Subcutaneous abdominal adipose tissue (tissue), 5 donors: ENCODE data around the gene CHSY1.

Experiments used
- H3K27ac ChIP-seq: one replicate; pipeline ENCODE4 v1.7.0; 2013; ENCODE audit warnings: low read depth, mild to moderate bottlenecking, inconsistent platforms, low read length, moderate library complexity
- H3K27me3 ChIP-seq, 5 donors: one replicate each; pipeline ENCODE4 v1.7.0; 2013; ENCODE audit warnings: low read length in 5 of 5, inconsistent platforms in 1 of 5; ENCODE audit not compliant: control insufficient read depth in 5 of 5, insufficient read depth in 4 of 5
- H3K36me3 ChIP-seq, 5 donors: one replicate each; pipeline ENCODE4 v1.7.0; 2013; ENCODE audit warnings: low read length in 5 of 5; ENCODE audit not compliant: control insufficient read depth in 5 of 5, insufficient read depth in 5 of 5
- H3K4me1 ChIP-seq, 5 donors: one replicate each; pipeline ENCODE4 v1.7.0; 2013; ENCODE audit warnings: low read length in 5 of 5, mild to moderate bottlenecking in 3 of 5, moderate library complexity in 1 of 5; ENCODE audit not compliant: control insufficient read depth in 5 of 5, insufficient read depth in 5 of 5
- H3K4me3 ChIP-seq, 5 donors: one replicate each; pipeline ENCODE4 v1.7.0; 2013; ENCODE audit warnings: low read length in 5 of 5, low read depth in 1 of 5
- H3K9ac ChIP-seq, 5 donors: one replicate each; pipeline ENCODE4 v1.7.0; 2013; ENCODE audit warnings: low read length in 5 of 5, mild to moderate bottlenecking in 4 of 5, moderate library complexity in 3 of 5
- H3K9me3 ChIP-seq, 5 donors: one replicate each; pipeline ENCODE4 v1.7.0; 2013; ENCODE audit warnings: low read length in 5 of 5; ENCODE audit not compliant: control insufficient read depth in 5 of 5
- donor health status: healthy.
- donor health status: healthy.
- donor health status: healthy.
- donor health status: healthy.
- donor health status: healthy.

Gene CHSY1

DNA sequence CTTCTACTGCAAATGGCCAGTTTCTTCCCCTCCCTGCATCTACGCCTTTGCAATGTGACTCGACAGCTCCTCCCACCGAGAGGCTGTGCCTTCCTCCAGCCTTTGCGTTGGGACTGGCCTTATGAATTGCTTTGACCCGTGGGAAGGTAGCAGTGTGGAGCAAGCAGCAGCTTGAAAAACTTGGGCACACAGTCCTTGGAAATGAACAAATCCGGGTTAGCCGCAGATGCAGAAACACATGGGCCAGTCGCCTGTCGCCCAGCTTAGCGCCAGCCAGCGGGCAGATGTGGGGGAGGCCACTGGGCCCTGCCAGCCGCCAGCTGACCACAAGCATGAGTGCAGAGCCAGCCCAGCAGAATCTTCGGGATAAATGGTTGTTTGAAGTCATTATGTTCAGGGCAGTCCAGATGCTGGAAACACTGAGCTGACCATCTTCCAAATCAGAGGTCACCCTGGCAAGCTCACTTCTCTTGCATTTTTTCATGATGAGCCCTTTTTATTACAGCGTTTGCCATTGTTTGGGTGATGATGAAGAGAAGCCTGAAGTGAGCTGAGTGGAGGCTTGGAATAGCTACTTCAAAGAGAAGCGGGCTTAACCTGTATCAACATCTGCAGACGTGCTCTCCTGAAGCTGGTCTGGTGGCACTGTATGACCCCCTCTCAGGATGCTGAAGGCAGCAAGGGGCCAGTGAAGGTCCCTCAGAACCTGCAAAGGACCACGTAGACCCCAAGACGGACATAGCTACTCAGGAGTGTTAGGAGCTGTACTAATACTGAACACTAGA, 15.7 kb upstream of the CHSY1 start:
- no peaks in the 10 kb centered on the region for H3K9me3 ChIP-seq
- peaks cover 7 to 29% (median 27%) of the 10 kb centered on the region in 5 donors for H3K4me1 ChIP-seq
- no peak overlapping the region for H3K9ac ChIP-seq
- peak overlapping the region; percentile 20 for H3K27ac ChIP-seq
- peak overlapping the region in 4 of 5 donors; percentile 4 to 41 (median 27) for H3K4me3 ChIP-seq
- H3K36me3 ChIP-seq: peaks cover 14 to 38% (median 32%) of the 10 kb centered on the region in 5 donors
- no peaks in the 10 kb centered on the region for H3K27me3 ChIP-seq

- no peaks in the 10 kb centered on the region for H3K27me3 ChIP-seq
- H3K4me1 ChIP-seq: peaks cover 7 to 29% (median 27%) of the 10 kb centered on the region in 5 donors
- no peaks in the 10 kb centered on the region for H3K9me3 ChIP-seq
- peak overlapping the region in 4 of 5 donors; percentile 4 to 41 (median 27) for H3K4me3 ChIP-seq
- H3K9ac ChIP-seq: peak overlapping the region in 1 of 5 donors; percentile 4
- no peak overlapping the region for H3K27ac ChIP-seq
- peaks cover 10 to 30% (median 25%) of the 10 kb centered on the region in 5 donors for H3K36me3 ChIP-seq
These were observed 14.9 kb upstream of the CHSY1 start for GRCh38 chr15:101266787-101267186.

- no peak overlapping the region for H3K9ac ChIP-seq
- H3K4me3 ChIP-seq: no peak overlapping the region
- H3K27me3 ChIP-seq: no peaks in the 10 kb centered on the region
- peaks cover 5 to 23% (median 17%) of the 10 kb centered on the region in 5 donors for H3K36me3 ChIP-seq
- H3K9me3 ChIP-seq: no peaks in the 10 kb centered on the region
- H3K27ac ChIP-seq: no peak overlapping the region
- peaks cover 7 to 29% (median 27%) of the 10 kb centered on the region in 5 donors for H3K4me1 ChIP-seq
These were observed 14.2 kb upstream of the CHSY1 start for GRCh38 chr15:101266034-101266433.

DNA sequence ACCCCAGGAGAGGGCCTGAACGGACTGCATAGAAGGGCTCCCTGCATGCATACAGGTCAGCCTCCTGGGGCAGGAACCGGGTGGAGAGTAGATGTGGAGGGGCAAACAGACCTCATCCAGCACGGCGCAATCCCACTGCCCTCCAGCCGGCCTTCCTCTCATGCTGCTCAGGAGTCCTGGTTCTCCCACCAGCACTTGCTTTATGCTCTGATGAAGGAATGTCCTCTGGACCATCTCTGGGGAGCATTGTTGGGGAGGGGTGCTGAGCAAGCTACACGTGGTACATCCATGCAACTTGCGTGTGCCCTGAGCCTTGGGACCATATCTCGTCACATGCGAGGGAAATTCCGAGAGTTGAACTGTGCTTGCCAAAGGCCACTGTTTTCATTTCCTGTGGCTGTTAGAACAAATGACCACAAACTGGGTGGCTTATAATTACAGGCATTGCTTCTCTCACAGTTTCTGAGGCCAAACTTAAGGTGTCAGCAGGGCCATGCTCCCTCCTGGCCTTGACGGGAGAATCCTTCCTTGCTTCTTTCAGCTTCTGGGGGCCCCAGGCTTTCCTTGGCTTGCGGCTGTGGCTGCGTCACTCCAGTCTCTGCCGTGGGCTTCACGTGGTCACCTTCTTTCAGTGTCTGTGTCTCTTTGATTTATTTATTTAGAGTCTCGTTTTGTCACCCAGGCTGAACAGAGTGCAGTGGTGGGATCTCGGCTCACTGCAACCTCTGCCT, 13.2 kb upstream of the CHSY1 start:
- Histone ChIP-seq H3K4me3 (no peak overlapping the region), H3K4me1 (peaks cover 7 to 29% (median 27%) of the 10 kb centered on the region in 5 donors), H3K9ac (no peak overlapping the region), H3K36me3 (peaks cover 0 to 14% (median 9%) of the 10 kb centered on the region in 5 donors), H3K27ac (no peak overlapping the region), H3K27me3 (no peaks in the 10 kb centered on the region), H3K9me3 (no peaks in the 10 kb centered on the region)

DNA sequence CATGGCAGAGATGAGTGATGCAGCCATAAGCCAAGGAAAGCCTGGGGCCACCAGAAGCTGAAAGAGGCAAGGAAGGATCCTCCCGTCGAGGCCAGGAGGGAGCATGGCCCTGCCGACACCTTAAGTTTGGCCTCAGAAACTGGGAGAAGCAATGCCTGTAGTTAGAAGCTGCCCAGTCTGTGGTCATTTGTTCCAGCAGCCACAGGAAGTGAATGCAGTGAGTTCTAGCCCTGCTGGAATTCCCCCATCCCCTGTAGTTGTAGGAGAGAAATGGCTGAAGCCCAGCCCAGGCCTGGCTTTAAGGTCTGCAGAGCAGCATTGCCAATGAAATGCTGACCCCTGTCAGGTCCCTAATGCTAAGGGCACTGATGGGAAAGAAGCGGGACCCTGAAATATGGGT, 12.2 kb upstream of the CHSY1 start:
- no peaks in the 10 kb centered on the region for H3K9me3 ChIP-seq
- no peaks in the 10 kb centered on the region for H3K27me3 ChIP-seq
- peaks cover 0 to 4% (median 1%) of the 10 kb centered on the region in 5 donors for H3K36me3 ChIP-seq
- no peak overlapping the region for H3K9ac ChIP-seq
- H3K4me1 ChIP-seq: peaks cover 7 to 29% (median 27%) of the 10 kb centered on the region in 5 donors
- no peak overlapping the region for H3K4me3 ChIP-seq
- no peak overlapping the region for H3K27ac ChIP-seq

- no peak overlapping the region for H3K27ac ChIP-seq
- no peaks in the 10 kb centered on the region for H3K36me3 ChIP-seq
- no peak overlapping the region for H3K4me3 ChIP-seq
- H3K4me1 ChIP-seq: peaks cover 7 to 27% (median 22%) of the 10 kb centered on the region in 5 donors
- H3K9ac ChIP-seq: no peak overlapping the region
- H3K9me3 ChIP-seq: no peaks in the 10 kb centered on the region
- no peaks in the 10 kb centered on the region for H3K27me3 ChIP-seq
These were observed 10.7 kb upstream of the CHSY1 start for GRCh38 chr15:101262551-101262950.

GRCh38 chr15:101258238-101259144, 6.6 kb upstream of the CHSY1 start:
- Histone ChIP-seq H3K27me3 (no peaks in the 10 kb centered on the region), H3K4me3 (no peak overlapping the region), H3K9ac (no peak overlapping the region)

DNA sequence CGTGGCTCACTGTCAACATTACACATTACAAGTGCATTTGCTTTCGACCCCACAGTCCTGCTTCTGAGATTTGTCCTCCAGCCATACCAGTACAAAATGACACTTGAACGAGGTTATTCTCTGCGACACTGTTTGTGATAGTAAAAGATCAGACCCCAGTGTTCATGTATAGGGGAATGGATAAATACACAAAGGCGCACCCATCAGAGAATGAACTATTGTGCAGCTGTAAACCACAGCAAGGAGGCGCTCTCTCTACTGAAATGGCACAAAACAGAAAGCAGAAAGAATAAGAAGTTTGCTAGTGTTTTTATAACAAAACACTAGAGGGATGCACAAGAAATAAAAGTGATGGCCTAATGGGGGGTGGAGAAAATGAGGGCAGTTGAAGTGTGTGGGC, 4.9 kb upstream of the CHSY1 start:
- H3K36me3 ChIP-seq: no peaks in the 10 kb centered on the region
- H3K4me3 ChIP-seq: no peak overlapping the region
- H3K4me1 ChIP-seq: peaks cover 0 to 10% (median 8%) of the 10 kb centered on the region in 5 donors
- no peaks in the 10 kb centered on the region for H3K27me3 ChIP-seq
- no peak overlapping the region for H3K9ac ChIP-seq
- H3K9me3 ChIP-seq: no peaks in the 10 kb centered on the region
- H3K27ac ChIP-seq: no peak overlapping the region

More at GRCh38 chr15:101258238-101259144, 6.6 kb upstream of the CHSY1 start:
- Histone ChIP-seq H3K36me3 (no peaks in the 10 kb centered on the region), H3K4me1 (peaks cover 0 to 2% (median 0%) of the 10 kb centered on the region in 5 donors), H3K27ac (no peak overlapping the region), H3K9me3 (no peaks in the 10 kb centered on the region)

GRCh38 chr15:101255615-101256241, 3.9 kb upstream of the CHSY1 start:
- Histone ChIP-seq H3K27me3 (no peaks in the 10 kb centered on the region), H3K4me1 (peaks cover 0 to 12% (median 10%) of the 10 kb centered on the region in 5 donors), H3K9me3 (no peaks in the 10 kb centered on the region), H3K9ac (no peak overlapping the region), H3K27ac (no peak overlapping the region), H3K36me3 (no peaks in the 10 kb centered on the region), H3K4me3 (no peak overlapping the region)
